HEK293 (cell line): Measurements from ENCODE around the gene VSTM4.

Experiments
- HOXC10 ChIP-seq: sonication (generic); formaldehyde crosslinking; IDR thresholded peaks from 2 replicates; pipeline ENCODE4 v1.8.1; 2023; ENCODE audit warnings: mild to moderate bottlenecking, missing genetic modification reagents
- SP2 ChIP-seq: fragments of 450-650 bp; formaldehyde crosslinking; IDR thresholded peaks from 2 replicates; pipeline ENCODE4 v1.5.1; 2016; ENCODE audit warnings: missing biosample characterization, missing genetic modification characterization
- ZBTB1 ChIP-seq: fragments of 450-650 bp; formaldehyde crosslinking; IDR thresholded peaks from 2 replicates; pipeline ENCODE4 v1.5.1; 2016; ENCODE audit warnings: missing biosample characterization, missing genetic modification characterization
- ZNF133 ChIP-seq: fragments of 450-650 bp; formaldehyde crosslinking; IDR thresholded peaks from 2 replicates; pipeline ENCODE4 v1.5.1; 2016; ENCODE audit warnings: missing biosample characterization, missing genetic modification characterization
- ZNF324 ChIP-seq: fragments of 450-650 bp; formaldehyde crosslinking; IDR thresholded peaks from 2 replicates; pipeline ENCODE4 v1.5.1; 2016; ENCODE audit warnings: missing biosample characterization, missing genetic modification characterization
- ZNF37A ChIP-seq: fragments of 450-650 bp; IDR thresholded peaks from 2 replicates; pipeline ENCODE4 v1.5.1; 2018; ENCODE audit warnings: missing biosample characterization, missing genetic modification characterization
- ZNF747 ChIP-seq: fragments of 450-650 bp; formaldehyde crosslinking; IDR thresholded peaks from 2 replicates; pipeline ENCODE4 v1.5.1; 2016; ENCODE audit warnings: missing biosample characterization, missing genetic modification characterization
- ZNF768 ChIP-seq: fragments of 450-650 bp; formaldehyde crosslinking; IDR thresholded peaks from 2 replicates; pipeline ENCODE4 v1.5.1; 2018; ENCODE audit warnings: missing biosample characterization, mild to moderate bottlenecking, missing genetic modification characterization
- ZNF785 ChIP-seq: fragments of 450-650 bp; formaldehyde crosslinking; IDR thresholded peaks from 2 replicates; pipeline ENCODE4 v1.5.1; 2016; ENCODE audit warnings: missing biosample characterization, missing genetic modification characterization
- TF ChIP-seq, protein P1 (sequence below): fragments of 450-650 bp; formaldehyde crosslinking; IDR thresholded peaks from 2 replicates; pipeline ENCODE4 v1.5.1; 2016; ENCODE audit warnings: missing biosample characterization, missing genetic modification characterization
- TF ChIP-seq, protein P2 (sequence below): fragments of 450-650 bp; formaldehyde crosslinking; IDR thresholded peaks from 2 replicates; pipeline ENCODE4 v1.5.1; 2016; ENCODE audit warnings: missing biosample characterization, missing genetic modification characterization
- TF ChIP-seq, protein P3 (sequence below): sonication (generic); formaldehyde crosslinking; IDR thresholded peaks from 2 replicates; pipeline ENCODE4 v1.8.1; 2022; ENCODE audit warnings: mild to moderate bottlenecking, moderate library complexity, missing genetic modification reagents
- TF ChIP-seq, protein P4 (sequence below): fragments of 450-650 bp; formaldehyde crosslinking; conservative IDR thresholded peaks from 2 replicates; pipeline ENCODE4 v1.5.1; 2016; ENCODE audit warnings: low read depth, missing biosample characterization, missing genetic modification characterization
- TF ChIP-seq, protein P5 (sequence below): fragments of 450-650 bp; formaldehyde crosslinking; IDR thresholded peaks from 2 replicates; pipeline ENCODE4 v1.5.1; 2017; ENCODE audit warnings: missing biosample characterization, mild to moderate bottlenecking, missing genetic modification characterization, moderate library complexity

DNA sequence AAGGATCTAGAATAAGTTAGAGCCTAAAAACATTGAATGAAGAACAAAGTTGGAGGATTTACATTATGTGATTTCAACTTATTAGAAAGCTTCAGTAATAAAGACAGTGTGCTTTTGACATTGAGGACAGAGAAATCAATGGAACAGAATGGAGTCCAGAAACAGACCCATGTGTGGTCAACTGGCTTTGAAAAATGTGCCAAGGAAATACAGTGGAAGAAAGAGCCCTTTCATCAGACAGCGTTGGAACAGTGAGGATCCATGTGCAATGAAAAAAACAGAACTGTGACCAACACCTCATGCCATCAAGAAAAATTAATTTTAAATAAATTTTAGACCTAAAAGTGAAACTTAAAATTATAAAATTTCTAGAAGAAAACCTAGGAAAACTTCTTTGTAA is 125.1 kb downstream of the VSTM4 start:
- TF ChIP-seq ZNF324 (tag by site-specific recombination) (no peak), ZNF785 (tag by site-specific recombination) (no peak), HOXC10 (CRISPR knock-in tag) (no peak), SP2 (tag by site-specific recombination) (no peak), ZNF747 (no peak), ZNF768 (tag by site-specific recombination) (no peak), ZBTB1 (tag by site-specific recombination) (no peak), ZNF37A (tag by site-specific recombination) (no peak), ZNF133 (tag by site-specific recombination) (no peak)
- TF ChIP-seq, protein P1, sequence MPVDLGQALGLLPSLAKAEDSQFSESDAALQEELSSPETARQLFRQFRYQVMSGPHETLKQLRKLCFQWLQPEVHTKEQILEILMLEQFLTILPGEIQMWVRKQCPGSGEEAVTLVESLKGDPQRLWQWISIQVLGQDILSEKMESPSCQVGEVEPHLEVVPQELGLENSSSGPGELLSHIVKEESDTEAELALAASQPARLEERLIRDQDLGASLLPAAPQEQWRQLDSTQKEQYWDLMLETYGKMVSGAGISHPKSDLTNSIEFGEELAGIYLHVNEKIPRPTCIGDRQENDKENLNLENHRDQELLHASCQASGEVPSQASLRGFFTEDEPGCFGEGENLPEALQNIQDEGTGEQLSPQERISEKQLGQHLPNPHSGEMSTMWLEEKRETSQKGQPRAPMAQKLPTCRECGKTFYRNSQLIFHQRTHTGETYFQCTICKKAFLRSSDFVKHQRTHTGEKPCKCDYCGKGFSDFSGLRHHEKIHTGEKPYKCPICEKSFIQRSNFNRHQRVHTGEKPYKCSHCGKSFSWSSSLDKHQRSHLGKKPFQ (tag by site-specific recombination): no peak
- TF ChIP-seq, protein P2, sequence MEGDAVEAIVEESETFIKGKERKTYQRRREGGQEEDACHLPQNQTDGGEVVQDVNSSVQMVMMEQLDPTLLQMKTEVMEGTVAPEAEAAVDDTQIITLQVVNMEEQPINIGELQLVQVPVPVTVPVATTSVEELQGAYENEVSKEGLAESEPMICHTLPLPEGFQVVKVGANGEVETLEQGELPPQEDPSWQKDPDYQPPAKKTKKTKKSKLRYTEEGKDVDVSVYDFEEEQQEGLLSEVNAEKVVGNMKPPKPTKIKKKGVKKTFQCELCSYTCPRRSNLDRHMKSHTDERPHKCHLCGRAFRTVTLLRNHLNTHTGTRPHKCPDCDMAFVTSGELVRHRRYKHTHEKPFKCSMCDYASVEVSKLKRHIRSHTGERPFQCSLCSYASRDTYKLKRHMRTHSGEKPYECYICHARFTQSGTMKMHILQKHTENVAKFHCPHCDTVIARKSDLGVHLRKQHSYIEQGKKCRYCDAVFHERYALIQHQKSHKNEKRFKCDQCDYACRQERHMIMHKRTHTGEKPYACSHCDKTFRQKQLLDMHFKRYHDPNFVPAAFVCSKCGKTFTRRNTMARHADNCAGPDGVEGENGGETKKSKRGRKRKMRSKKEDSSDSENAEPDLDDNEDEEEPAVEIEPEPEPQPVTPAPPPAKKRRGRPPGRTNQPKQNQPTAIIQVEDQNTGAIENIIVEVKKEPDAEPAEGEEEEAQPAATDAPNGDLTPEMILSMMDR: no peak
- TF ChIP-seq, protein P3, sequence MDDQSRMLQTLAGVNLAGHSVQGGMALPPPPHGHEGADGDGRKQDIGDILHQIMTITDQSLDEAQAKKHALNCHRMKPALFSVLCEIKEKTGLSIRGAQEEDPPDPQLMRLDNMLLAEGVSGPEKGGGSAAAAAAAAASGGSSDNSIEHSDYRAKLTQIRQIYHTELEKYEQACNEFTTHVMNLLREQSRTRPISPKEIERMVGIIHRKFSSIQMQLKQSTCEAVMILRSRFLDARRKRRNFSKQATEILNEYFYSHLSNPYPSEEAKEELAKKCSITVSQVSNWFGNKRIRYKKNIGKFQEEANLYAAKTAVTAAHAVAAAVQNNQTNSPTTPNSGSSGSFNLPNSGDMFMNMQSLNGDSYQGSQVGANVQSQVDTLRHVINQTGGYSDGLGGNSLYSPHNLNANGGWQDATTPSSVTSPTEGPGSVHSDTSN (CRISPR knock-in tag): no peak
- TF ChIP-seq, protein P4, sequence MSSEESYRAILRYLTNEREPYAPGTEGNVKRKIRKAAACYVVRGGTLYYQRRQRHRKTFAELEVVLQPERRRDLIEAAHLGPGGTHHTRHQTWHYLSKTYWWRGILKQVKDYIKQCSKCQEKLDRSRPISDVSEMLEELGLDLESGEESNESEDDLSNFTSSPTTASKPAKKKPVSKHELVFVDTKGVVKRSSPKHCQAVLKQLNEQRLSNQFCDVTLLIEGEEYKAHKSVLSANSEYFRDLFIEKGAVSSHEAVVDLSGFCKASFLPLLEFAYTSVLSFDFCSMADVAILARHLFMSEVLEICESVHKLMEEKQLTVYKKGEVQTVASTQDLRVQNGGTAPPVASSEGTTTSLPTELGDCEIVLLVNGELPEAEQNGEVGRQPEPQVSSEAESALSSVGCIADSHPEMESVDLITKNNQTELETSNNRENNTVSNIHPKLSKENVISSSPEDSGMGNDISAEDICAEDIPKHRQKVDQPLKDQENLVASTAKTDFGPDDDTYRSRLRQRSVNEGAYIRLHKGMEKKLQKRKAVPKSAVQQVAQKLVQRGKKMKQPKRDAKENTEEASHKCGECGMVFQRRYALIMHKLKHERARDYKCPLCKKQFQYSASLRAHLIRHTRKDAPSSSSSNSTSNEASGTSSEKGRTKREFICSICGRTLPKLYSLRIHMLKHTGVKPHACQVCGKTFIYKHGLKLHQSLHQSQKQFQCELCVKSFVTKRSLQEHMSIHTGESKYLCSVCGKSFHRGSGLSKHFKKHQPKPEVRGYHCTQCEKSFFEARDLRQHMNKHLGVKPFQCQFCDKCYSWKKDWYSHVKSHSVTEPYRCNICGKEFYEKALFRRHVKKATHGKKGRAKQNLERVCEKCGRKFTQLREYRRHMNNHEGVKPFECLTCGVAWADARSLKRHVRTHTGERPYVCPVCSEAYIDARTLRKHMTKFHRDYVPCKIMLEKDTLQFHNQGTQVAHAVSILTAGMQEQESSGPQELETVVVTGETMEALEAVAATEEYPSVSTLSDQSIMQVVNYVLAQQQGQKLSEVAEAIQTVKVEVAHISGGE (tag by site-specific recombination): no peak
- TF ChIP-seq, protein P5, sequence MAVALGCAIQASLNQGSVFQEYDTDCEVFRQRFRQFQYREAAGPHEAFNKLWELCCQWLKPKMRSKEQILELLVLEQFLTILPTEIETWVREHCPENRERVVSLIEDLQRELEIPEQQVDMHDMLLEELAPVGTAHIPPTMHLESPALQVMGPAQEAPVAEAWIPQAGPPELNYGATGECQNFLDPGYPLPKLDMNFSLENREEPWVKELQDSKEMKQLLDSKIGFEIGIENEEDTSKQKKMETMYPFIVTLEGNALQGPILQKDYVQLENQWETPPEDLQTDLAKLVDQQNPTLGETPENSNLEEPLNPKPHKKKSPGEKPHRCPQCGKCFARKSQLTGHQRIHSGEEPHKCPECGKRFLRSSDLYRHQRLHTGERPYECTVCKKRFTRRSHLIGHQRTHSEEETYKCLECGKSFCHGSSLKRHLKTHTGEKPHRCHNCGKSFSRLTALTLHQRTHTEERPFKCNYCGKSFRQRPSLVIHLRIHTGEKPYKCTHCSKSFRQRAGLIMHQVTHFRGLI (tag by site-specific recombination): no peak
